DOHH2 (cell line): ENCODE measurements around the gene MRPL43.

Experiments used
- EZH2phosphoT487 ChIP-seq: fragments of 200-600 bp; sonication (generic); IDR thresholded peaks from 2 replicates; pipeline ENCODE4 v1.6.1; 2017; ENCODE audit warnings: borderline replicate concordance, mild to moderate bottlenecking, antibody characterized with exemption, low read length, moderate library complexity, mixed read lengths
- TF ChIP-seq, protein P1 (sequence below): fragments of 200-600 bp; sonication (generic); IDR thresholded peaks from one replicate; pipeline ENCODE4 v1.5.1; 2014; ENCODE audit warnings: antibody characterized with exemption, mild to moderate bottlenecking, low read depth, low read length; ENCODE audit not compliant: poor library complexity, severe bottlenecking

DNA sequence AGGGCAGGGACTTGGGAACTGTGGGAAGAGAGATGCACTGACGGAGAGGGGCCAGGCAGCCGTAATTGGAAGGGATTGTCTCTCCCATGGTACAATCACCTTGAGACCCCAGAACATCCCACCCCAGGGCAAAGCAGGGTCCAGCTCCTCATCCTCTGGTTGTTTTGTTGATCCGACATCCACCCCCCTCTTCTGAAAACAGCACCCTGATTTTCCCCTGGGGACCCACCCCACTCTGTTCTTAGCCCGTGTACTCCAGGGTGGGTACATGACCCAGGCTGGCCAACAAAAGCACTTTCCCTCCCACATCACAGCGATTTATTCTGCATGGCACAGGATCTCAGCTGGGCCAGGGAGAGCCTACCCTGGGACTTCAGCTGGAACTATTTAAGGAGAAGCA, 29.5 kb upstream of the MRPL43 start:
- TF ChIP-seq, protein P1, sequence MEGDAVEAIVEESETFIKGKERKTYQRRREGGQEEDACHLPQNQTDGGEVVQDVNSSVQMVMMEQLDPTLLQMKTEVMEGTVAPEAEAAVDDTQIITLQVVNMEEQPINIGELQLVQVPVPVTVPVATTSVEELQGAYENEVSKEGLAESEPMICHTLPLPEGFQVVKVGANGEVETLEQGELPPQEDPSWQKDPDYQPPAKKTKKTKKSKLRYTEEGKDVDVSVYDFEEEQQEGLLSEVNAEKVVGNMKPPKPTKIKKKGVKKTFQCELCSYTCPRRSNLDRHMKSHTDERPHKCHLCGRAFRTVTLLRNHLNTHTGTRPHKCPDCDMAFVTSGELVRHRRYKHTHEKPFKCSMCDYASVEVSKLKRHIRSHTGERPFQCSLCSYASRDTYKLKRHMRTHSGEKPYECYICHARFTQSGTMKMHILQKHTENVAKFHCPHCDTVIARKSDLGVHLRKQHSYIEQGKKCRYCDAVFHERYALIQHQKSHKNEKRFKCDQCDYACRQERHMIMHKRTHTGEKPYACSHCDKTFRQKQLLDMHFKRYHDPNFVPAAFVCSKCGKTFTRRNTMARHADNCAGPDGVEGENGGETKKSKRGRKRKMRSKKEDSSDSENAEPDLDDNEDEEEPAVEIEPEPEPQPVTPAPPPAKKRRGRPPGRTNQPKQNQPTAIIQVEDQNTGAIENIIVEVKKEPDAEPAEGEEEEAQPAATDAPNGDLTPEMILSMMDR = no peak
- TF ChIP-seq EZH2phosphoT487 = no peak
